Stomach (tissue), 9 donors: ENCODE results near the gene ADGRL3. TPM values are rescaled to one million over a fixed set of nuclear protein-coding genes. Genes with fewer than 3 reads are reported as not detected.

Source experiments
- DNase-seq, 2 donors: peaks; one replicate each; pipeline versions ENCODE4 v3.0.0 to v3.0.0-alpha.2; 2013 to 2019
- H3K27ac ChIP-seq, 5 donors: fragments of 200-600 bp in 4 of 5; sonication (generic) in 4 of 5; one replicate each; pipeline ENCODE4 v1.5.1; 2013 to 2019; ENCODE audit warnings: mild to moderate bottlenecking in 1 of 5, moderate library complexity in 1 of 5
- H3K27me3 ChIP-seq, 3 donors: fragments of 200-600 bp; sonication (generic); one replicate each; pipeline ENCODE4 v1.5.1; 2017 to 2019; ENCODE audit warnings: mixed run types in 1 of 3
- H3K36me3 ChIP-seq, 4 donors: fragments of 200-600 bp; sonication (generic); 1 replicate in 3 of 4; 2 replicates in 1 of 4; pipeline ENCODE4 v1.5.1; 2016 to 2019
- H3K4me1 ChIP-seq, 4 donors: fragments of 200-600 bp; sonication (generic); one replicate each; pipeline ENCODE4 v1.5.1; 2016 to 2019
- H3K4me3 ChIP-seq, 4 donors: fragments of 200-600 bp; sonication (generic) in 3 of 4; one replicate each; pipeline ENCODE4 v1.5.1; 2016 to 2019; ENCODE audit warnings: mild to moderate bottlenecking in 1 of 4
- H3K9me3 ChIP-seq, 4 donors: fragments of 200-600 bp; sonication (generic); one replicate each; pipeline ENCODE4 v1.5.1; 2016 to 2019
- EP300 ChIP-seq: sonication (generic); formaldehyde crosslinking; IDR thresholded peaks from one replicate; pipeline ENCODE4 v1.6.1; 2017; ENCODE audit warnings: antibody characterized with exemption
- POLR2A ChIP-seq, 4 donors: fragments of 450-650 bp; IDR thresholded peaks; one replicate each; pipeline ENCODE4 v1.6.1; 2016; ENCODE audit warnings: antibody characterized with exemption in 4 of 4, control low read depth in 2 of 4, mild to moderate bottlenecking in 1 of 4, moderate library complexity in 1 of 4
- POLR2AphosphoS5 ChIP-seq, 3 donors: sonication (generic); formaldehyde crosslinking; IDR thresholded peaks; one replicate each; pipeline ENCODE4 v1.6.1; 2016; ENCODE audit warnings: antibody characterized with exemption in 3 of 3
- WGBS, 5 donors: extraction: QIAGEN DNeasy Blood & Tissue Kit in 3 of 5; methylation state at CpG; one replicate each; pipeline versions ENCODE4 v1.1.5 to v1.1.7; 2013 to 2018; 5-methylcytosine and 5-hydroxymethylcytosine counted together
- intact Hi-C: fragments of 100-400 bp; cut with DNase I; formaldehyde crosslinking; loops from one replicate; pipeline ENCODE4 v1.15.1; 2023; ENCODE audit warnings: low total_unique reads
- polyA plus RNA-seq, 3 donors: library from polyadenylated mRNA; stranded (reverse); fragments of 200-250 nt; gene quantifications; one replicate each; pipeline ENCODE4 v1.2.3, GENCODE V29; 2013
- total RNA-seq, 5 donors: library from RNA; depleted of rRNA; stranded (reverse); fragments of >200 nt; gene quantifications; one replicate each; pipeline versions ENCODE4 v1.1.0 to v1.2.3, GENCODE V29; 2014 to 2016
- TF ChIP-seq, protein P1 (sequence below), 7 experiments: fragments of 450-650 bp in 4 of 7; fragments of 200-600 bp in 3 of 7; sonication (generic) in 3 of 7; IDR thresholded peaks; one replicate each; pipeline ENCODE4 v1.5.1; 2016 to 2019; ENCODE audit warnings: antibody characterized with exemption in 7 of 7, control low read depth in 2 of 7, mild to moderate bottlenecking in 1 of 7
- donor health status: healthy with polysubstance abuse.
- donor health status: Bipolar disorder and iron deficiency.
- donor health status: healthy.

ADGRL3 gene
- total and polyA plus RNA-seq, 8 donors = 0.48 to 109 (median 3.9) TPM

- no peak overlapping the region for H3K27ac ChIP-seq
- TF ChIP-seq, protein P1, sequence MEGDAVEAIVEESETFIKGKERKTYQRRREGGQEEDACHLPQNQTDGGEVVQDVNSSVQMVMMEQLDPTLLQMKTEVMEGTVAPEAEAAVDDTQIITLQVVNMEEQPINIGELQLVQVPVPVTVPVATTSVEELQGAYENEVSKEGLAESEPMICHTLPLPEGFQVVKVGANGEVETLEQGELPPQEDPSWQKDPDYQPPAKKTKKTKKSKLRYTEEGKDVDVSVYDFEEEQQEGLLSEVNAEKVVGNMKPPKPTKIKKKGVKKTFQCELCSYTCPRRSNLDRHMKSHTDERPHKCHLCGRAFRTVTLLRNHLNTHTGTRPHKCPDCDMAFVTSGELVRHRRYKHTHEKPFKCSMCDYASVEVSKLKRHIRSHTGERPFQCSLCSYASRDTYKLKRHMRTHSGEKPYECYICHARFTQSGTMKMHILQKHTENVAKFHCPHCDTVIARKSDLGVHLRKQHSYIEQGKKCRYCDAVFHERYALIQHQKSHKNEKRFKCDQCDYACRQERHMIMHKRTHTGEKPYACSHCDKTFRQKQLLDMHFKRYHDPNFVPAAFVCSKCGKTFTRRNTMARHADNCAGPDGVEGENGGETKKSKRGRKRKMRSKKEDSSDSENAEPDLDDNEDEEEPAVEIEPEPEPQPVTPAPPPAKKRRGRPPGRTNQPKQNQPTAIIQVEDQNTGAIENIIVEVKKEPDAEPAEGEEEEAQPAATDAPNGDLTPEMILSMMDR (IDR thresholded peaks at IDR 0.05) = no peak
- TF ChIP-seq POLR2A (IDR thresholded peaks at IDR 0.05) (no peak), POLR2AphosphoS5 (IDR thresholded peaks at IDR 0.05) (no peak)
- no peaks in the 10 kb centered on the region for H3K36me3 ChIP-seq
- no peaks in the 10 kb centered on the region for H3K4me1 ChIP-seq
- H3K9me3 ChIP-seq = no peaks in the 10 kb centered on the region
- H3K4me3 ChIP-seq = no peak overlapping the region
- no peak for DNase-seq
- WGBS, 5 donors = 61 to 75% (median 73%) methylated on average over 4 of the region's 4 CpGs
- intact Hi-C loops = no loop called here
- H3K27me3 ChIP-seq = no peaks in the 10 kb centered on the region
Measured at GRCh38 chr4:61866378-61867030, 666.4 kb downstream of the ADGRL3 start.

DNA sequence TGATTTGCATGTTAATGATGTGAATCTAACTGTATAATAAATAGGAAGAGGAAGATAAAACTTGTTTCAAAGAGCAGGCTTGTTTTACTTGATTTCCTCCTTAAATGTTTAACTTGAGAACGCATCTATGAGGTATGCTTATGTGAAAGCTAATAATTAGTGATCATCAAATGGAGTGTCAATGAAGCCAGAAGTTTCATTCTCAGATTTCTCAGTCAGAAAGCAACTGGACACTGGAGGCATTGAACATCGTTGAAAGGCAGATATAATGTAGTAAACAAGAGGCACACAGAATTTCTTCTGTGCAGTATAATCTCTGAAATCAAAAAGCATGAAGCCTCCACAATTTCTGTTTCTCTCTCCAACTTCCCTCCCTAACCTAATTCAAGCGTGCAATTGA is 672.9 kb downstream of the ADGRL3 start:
- Histone ChIP-seq H3K36me3 (no peaks in the 10 kb centered on the region), H3K9me3 (no peaks in the 10 kb centered on the region), H3K4me3 (no peak overlapping the region), H3K4me1 (no peaks in the 10 kb centered on the region), H3K27me3 (no peaks in the 10 kb centered on the region), H3K27ac (no peak overlapping the region)
- 57 to 64% (median 62%) methylated on average over 3 of the region's 3 CpGs for WGBS, 5 donors
- intact Hi-C loops = no loop called here
- TF ChIP-seq EP300 = no peak
- no peak for TF ChIP-seq POLR2AphosphoS5 (IDR thresholded peaks at IDR 0.05)
- TF ChIP-seq POLR2A (IDR thresholded peaks at IDR 0.05) = no peak
- TF ChIP-seq, protein P1 (IDR thresholded peaks at IDR 0.05) = no peak
- DNase-seq = no peak

- H3K9me3 ChIP-seq = no peaks in the 10 kb centered on the region
- H3K36me3 ChIP-seq = no peaks in the 10 kb centered on the region
- no peaks in the 10 kb centered on the region for H3K4me1 ChIP-seq
- DNase-seq = no peak
- intact Hi-C loops = no loop called here
- TF ChIP-seq EP300 (no peak), POLR2AphosphoS5 (IDR thresholded peaks at IDR 0.05) (no peak), POLR2A (IDR thresholded peaks at IDR 0.05) (no peak)
- TF ChIP-seq, protein P1 (IDR thresholded peaks at IDR 0.05) = no peak
- H3K27ac ChIP-seq = no peak overlapping the region
- no peak overlapping the region for H3K4me3 ChIP-seq
- H3K27me3 ChIP-seq = no peaks in the 10 kb centered on the region
Measured at GRCh38 chr4:61877266-61877665, 677.1 kb downstream of the ADGRL3 start.

DNA sequence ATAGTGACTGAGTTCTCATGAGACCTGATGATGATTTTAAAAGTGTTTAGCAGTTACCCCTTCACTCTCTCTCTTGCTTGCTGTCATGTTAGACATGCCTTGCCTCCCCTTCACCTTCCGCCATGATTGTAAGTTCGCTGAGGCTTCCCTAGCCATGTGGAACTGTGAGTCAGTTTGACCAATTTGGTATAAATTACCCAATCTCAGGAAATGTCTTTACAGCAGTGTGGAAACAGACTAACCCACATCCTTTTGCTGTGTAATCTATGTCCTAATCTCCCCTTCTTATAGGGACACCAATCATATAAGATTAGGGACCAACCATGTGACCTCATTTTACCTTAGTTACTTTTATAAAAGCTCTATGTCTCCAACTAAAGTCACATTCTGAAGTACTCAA is 677.8 kb downstream of the ADGRL3 start:
- DNase-seq = no peak
- Histone ChIP-seq H3K27me3 (no peaks in the 10 kb centered on the region), H3K27ac (no peak overlapping the region), H3K4me1 (no peaks in the 10 kb centered on the region), H3K4me3 (no peak overlapping the region), H3K9me3 (no peaks in the 10 kb centered on the region), H3K36me3 (no peaks in the 10 kb centered on the region)
- WGBS, 5 donors = 64 to 94% (median 82%) methylated on average over 2 of the region's 2 CpGs
- intact Hi-C loops = no loop called here
- TF ChIP-seq POLR2A (IDR thresholded peaks at IDR 0.05) (no peak), POLR2AphosphoS5 (IDR thresholded peaks at IDR 0.05) (no peak), EP300 (no peak)
- TF ChIP-seq, protein P1 (IDR thresholded peaks at IDR 0.05) = no peak
